GM19438 (cell line): ENCODE results near the gene ESRRA.

ENCODE experiments used
- ATAC-seq: cut with Tn5 transposase; IDR thresholded peaks from one replicate; pipeline ENCODE4 v1.9.1; 2021; ENCODE audit warnings: low read depth; ENCODE audit not compliant: unreplicated experiment

ESRRA gene

GRCh38 chr11:64269540-64270220 is 35.6 kb upstream of the ESRRA start:
- peak; percentile 58 for ATAC-seq

DNA sequence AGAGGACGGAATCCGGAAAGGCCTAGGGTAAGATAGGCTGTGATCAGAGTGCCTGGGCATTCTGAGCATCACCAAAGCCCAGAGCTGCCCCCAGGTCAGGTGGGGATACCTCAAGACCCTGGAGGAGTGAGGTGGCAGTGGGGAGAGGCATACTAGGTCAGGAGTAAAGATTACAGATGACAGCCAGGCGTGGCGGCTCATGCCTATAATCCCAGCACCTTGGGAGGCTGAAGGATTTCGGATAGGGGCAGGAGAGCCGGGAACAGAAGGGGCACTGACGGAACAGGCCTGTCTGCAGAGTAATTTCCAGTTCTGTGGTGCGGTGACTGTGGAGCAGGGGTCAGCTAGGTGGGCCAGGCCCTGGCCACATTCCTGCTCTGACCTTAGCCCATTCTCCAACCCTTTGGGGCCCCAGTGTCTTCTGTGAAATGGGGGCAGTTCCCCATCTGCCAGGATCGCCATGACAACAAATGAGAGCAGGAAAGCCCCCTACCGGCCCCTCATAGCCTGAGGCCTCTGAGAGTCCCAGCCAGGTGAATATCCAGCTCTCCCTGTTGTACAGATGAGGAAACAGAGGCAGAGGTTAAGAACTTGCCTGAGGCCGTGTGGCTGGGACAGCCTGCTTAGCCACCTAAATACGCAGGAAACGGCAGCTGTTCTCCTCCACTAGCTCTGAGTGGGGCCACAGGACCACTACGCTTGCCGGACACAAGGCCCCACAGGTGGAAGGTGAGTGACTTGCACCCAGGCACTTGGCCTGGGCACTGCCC is 30.1 kb upstream of the ESRRA start:
- ATAC-seq = no peak

DNA sequence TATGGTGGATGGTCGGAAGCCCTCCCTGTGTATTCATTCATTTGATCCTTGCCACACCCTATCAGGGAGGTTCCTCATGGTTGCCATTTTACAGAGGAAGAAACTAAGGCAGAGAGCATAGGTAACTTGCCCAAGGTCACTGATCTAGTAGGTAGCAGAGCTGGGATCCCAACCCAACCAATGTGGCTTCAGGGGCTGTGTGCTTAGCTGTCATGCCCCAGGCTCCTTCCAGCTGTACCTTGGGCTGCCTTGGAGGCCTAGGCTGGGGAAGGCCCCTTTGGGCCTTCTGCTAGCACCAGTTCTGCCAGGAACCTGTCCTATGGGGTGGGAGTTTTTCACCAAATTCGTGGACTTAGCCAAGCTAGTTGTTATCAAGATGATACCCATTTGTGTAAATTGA is 29.5 kb upstream of the ESRRA start:
- ATAC-seq = no peak

- no peak for ATAC-seq
Measured at GRCh38 chr11:64276653-64277431, 28.5 kb upstream of the ESRRA start.

DNA sequence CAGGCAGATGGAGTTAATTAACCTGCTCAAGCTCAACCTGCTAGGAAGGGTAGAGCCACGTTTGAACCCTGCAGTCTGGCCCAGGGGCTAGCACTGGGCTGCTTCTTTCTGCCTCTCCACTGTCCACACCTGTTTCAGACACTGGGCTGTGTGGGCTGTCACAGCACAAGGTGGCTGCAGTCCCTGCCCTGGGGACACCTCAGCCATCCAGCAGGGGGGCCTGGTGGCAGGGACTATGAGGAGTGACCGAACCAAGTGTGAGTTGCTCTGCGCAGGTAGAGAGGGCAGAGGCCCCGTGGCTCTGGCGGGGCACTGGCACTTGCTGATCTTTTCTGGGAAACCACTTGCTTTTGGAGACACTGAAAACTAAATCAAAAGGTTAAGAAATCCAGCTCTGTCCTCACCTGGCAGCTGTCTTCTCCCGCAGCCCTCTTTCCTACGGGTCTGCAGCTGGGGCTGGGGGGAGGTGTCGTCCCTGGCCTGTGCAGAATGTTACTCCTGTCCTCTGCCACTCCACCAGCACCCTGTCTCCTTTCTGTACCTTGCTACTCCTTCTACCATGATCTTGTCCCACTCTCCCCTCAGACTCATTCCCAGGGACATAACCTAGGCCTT is 26.6 kb upstream of the ESRRA start:
- ATAC-seq = no peak

GRCh38 chr11:64281957-64282770 is 23.2 kb upstream of the ESRRA start:
- no peak for ATAC-seq

DNA sequence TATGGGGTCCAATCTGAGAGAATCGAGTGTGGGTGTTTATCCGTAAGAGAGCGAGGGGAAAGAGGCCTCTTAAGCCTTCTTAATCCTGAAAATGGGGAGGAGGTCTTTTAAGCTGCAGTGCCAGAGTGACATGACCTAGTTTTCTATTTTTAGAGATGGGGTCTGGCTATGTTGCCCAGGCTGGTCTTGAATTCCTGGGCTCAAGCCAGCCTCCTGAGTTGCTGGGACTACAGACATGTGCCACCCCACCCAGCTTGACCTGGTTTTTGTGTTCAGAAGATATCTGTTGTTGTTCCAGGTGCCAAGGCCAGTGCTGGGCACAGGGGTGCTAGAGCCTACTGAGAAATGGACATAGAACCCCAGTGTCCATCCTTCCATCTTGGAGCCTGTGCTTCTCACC is 22.2 kb upstream of the ESRRA start:
- ATAC-seq = no peak

GRCh38 chr11:64284048-64284961 is 21.0 kb upstream of the ESRRA start, which contains the start of gene BAD:
TSS of gene BAD (minus strand) at chr11:64284665. CDS start at chr11:64284368, 297 bp downstream.
- peak; percentile 72 for ATAC-seq

DNA sequence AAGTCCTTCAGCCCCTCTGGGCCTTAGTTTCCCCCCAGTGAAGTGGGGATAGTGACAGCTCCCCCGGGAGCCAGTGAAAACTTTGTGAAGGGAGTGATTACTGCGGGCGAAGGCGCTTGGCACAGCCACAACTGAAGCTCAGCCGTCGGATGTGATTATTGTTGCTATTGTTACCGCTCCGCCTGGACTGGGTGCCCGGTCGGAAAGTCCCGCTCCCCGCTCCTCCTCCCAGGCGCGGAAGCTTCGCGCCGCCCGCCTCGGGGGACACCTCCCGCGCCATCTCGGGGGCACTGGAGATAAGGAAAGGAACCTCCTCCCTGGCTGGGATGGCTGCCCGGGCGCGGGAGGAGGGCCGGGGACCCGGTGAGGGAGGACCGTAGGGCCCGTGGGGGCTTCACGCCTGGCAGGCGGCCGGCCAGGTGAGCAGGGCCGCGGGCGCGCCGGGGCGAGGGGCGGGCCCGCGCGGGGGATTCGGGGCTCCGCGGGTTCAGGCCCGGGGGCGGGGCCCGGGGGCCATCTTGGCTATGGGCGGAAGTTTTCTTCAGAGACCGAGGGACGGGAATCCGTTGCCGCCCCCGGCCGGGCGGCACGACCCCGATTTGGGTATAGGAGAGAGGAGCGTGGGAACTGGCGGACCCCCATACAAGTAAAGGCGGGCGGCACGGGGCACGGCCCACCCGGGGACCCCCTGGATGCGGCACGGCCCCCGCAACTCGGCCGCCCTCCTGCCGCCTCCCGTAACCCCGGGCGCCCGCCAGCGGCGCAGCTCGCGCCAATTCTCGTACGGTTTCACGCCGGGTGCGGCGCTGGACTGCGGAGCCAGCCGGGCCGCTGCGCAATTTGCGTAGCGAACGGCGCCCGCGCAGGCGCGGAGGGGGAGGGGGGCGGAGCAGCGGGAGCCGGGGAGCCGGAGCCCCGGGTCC is 20.1 kb upstream of the ESRRA start, which contains the start of gene GPR137:
Gene GPR137, plus strand, starts transcription at position 887 of the 923 bp plus-strand sequence. CDS start 677 bp downstream, outside the sequence.
- peak; percentile 59 for ATAC-seq

GRCh38 chr11:64285885-64286800 is 19.2 kb upstream of the ESRRA start:
- no peak for ATAC-seq

DNA sequence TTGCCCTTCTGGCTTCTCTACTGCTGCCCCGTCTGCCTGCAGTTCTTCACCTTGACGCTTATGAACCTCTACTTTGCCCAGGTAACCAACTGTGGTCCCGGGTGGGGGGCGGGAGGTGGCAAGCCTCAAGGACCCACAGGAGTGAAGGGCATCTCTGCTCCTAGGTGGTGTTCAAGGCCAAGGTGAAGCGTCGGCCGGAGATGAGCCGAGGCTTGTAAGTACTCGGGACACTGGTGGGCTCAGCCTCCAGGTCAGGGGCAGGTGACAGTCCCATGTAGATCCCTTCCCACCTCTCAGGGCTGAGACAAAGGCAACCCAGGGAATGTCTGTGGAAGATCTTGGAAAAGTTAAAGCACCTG is 18.5 kb upstream of the ESRRA start:
- no peak for ATAC-seq

- no peak for ATAC-seq
Measured at GRCh38 chr11:64287676-64288352, 17.5 kb upstream of the ESRRA start.

GRCh38 chr11:64288353-64288750 is 17.0 kb upstream of the ESRRA start:
- no peak for ATAC-seq

GRCh38 chr11:64289002-64289564 is 16.2 kb upstream of the ESRRA start:
- no peak for ATAC-seq

- no peak for ATAC-seq
Measured at GRCh38 chr11:64290352-64291261, 14.7 kb upstream of the ESRRA start.
